ENCODE measurements around the gene CALM1. TPM values are rescaled to one million over a fixed set of nuclear protein-coding genes. Genes with fewer than 3 reads are reported as not detected.

The CALM1 gene
- total and polyA plus RNA-seq, 7 donors: 460 to 1,593 (median 659) TPM

- no peak overlapping the region for H3K4me3 ChIP-seq
- H3K36me3 ChIP-seq (ENCODE audit: insufficient read depth in 1 of 2, low read depth in 1 of 2): no peaks in the 10 kb centered on the region
- H3K4me1 ChIP-seq: peaks cover 11% of the 10 kb centered on the region
- no peaks in the 10 kb centered on the region for H3K27me3 ChIP-seq (ENCODE audit: insufficient read depth in 3 of 3, low read length in 2 of 3)
- no peak overlapping the region for H3K27ac ChIP-seq
- ATAC-seq: no peak
- intact Hi-C loops (cut with DNase I): no loop called here
- H3K9me3 ChIP-seq: no peaks in the 10 kb centered on the region
- no peak for DNase-seq
- WGBS, 3 donors: 67 to 80% (median 68%) methylated on average over 17 of the region's 17 CpGs
- no peak for TF ChIP-seq CTCF (IDR thresholded peaks at IDR 0.05)
Observed at GRCh38 chr14:90424686-90425372, 28.0 kb downstream of the CALM1 start.

GRCh38 chr14:90425373-90425879 is 28.6 kb downstream of the CALM1 start:
- WGBS, 3 donors: 83 to 92% (median 88%) methylated on average over 9 of the region's 9 CpGs
- DNase-seq (no peak), ATAC-seq (no peak)
- intact Hi-C loops (cut with DNase I): no loop called here
- H3K4me3 ChIP-seq: no peak overlapping the region
- no peak overlapping the region for H3K27ac ChIP-seq
- no peaks in the 10 kb centered on the region for H3K27me3 ChIP-seq (ENCODE audit: insufficient read depth in 3 of 3, low read length in 2 of 3)
- H3K4me1 ChIP-seq: peaks cover 11% of the 10 kb centered on the region
- TF ChIP-seq CTCF (IDR thresholded peaks at IDR 0.05): no peak
- no peaks in the 10 kb centered on the region for H3K9me3 ChIP-seq
- H3K36me3 ChIP-seq (ENCODE audit: insufficient read depth in 1 of 2, low read depth in 1 of 2): no peaks in the 10 kb centered on the region

- Histone ChIP-seq H3K4me1 (peaks cover 11% of the 10 kb centered on the region), H3K36me3 (ENCODE audit: insufficient read depth in 1 of 2, low read depth in 1 of 2) (no peaks in the 10 kb centered on the region), H3K9me3 (no peaks in the 10 kb centered on the region), H3K27ac (no peak overlapping the region), H3K27me3 (ENCODE audit: insufficient read depth in 3 of 3, low read length in 2 of 3) (no peaks in the 10 kb centered on the region), H3K4me3 (no peak overlapping the region)
- no peak for ATAC-seq
- DNase-seq: no peak
- 80 to 87% (median 86%) methylated on average over 10 of the region's 10 CpGs for WGBS, 3 donors
- TF ChIP-seq CTCF (IDR thresholded peaks at IDR 0.05): no peak
- intact Hi-C loops (cut with DNase I): no loop called here
Observed at GRCh38 chr14:90426031-90426540, 29.3 kb downstream of the CALM1 start.

DNA sequence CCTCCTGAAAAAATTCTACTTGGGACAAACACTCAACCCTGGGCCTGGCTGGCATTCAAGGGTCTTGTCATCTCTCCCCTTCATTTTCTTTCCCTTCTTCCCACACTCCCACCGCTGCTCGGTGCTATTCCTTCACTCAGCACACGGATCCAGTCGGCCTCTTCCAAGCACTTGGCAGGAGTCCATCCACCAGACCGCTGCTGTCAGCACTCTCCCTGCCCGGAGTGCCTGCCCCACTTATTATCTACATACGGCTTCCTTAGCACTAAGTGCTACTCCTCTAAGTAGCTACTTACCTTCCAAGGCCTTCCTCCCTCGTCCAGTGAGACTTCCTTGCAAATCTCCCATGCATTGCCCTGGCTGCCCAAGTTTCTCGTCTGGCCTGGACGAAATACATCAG is 29.8 kb downstream of the CALM1 start:
- Histone ChIP-seq H3K9me3 (no peaks in the 10 kb centered on the region), H3K4me1 (peaks cover 11% of the 10 kb centered on the region), H3K27me3 (ENCODE audit: insufficient read depth in 3 of 3, low read length in 2 of 3) (no peaks in the 10 kb centered on the region), H3K36me3 (ENCODE audit: insufficient read depth in 1 of 2, low read depth in 1 of 2) (no peaks in the 10 kb centered on the region), H3K4me3 (no peak overlapping the region), H3K27ac (no peak overlapping the region)
- intact Hi-C loops (cut with DNase I): no loop called here
- DNase-seq (peak in 1 of 2 donors; percentile 66), ATAC-seq (peak; percentile 58 to 73 (median 60))
- 26 to 35% (median 28%) methylated on average over 10 of the region's 10 CpGs for WGBS, 3 donors
- TF ChIP-seq CTCF (IDR thresholded peaks at IDR 0.05): no peak

Data from psoas muscle (tissue), 8 donors.